NK-92 treated with Interleukin-12 subunit alpha and Interleukin-12 subunit beta, amount 100 ng/mL, for 24 hours (cell line): ENCODE measurements around the gene LINGO4.
"Not testable (repeated sequence)": the region's sequence is repeated elsewhere in the genome, so short reads cannot be mapped to it uniquely, and the experiment has no call there.

ENCODE experiments used
- DNase-seq: peaks from one replicate; lab custom pipeline; 2025; lab: John Stamatoyannopoulos, UW

The LINGO4 gene

DNA sequence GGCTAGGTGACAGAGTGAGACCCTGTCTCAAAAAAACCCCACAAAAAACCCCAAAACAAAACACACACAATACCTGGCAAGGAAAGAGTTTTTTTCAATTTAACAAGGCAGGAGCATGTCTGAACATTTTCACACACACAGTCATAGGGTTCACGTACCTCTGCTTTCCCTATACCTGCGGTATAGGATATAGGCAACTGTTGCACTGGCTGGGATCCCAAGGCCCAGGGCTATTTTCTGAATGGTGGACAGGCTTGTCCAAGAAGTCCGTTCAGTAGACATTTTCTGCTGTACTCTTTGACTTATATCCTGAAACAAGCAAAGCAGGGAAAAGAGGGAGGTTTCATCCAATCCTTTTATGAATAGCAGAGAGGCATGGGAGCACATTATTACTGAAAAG is 22.5 kb downstream of the LINGO4 start:
- DNase-seq, result no peak

DNA sequence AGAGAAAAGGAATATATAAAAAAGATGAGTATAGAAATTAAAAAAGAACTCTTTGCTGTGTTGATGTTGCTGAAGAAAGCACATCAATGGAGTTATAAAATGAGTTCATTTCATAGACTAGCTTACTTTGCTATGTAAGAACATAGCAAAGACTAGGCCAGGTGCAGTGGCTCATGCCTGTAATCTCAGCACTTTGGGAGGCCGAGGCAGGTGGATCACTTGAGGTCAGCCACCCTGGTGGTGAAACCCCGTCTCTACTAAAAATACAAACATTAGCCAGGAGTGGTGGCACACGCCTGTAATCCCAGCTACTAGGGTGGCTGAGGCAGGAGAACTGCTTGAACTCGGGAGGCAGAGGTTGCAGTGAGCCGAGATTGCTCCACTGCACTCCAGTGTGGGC is 23.2 kb downstream of the LINGO4 start:
- DNase-seq, result not testable (repeated sequence)

DNA sequence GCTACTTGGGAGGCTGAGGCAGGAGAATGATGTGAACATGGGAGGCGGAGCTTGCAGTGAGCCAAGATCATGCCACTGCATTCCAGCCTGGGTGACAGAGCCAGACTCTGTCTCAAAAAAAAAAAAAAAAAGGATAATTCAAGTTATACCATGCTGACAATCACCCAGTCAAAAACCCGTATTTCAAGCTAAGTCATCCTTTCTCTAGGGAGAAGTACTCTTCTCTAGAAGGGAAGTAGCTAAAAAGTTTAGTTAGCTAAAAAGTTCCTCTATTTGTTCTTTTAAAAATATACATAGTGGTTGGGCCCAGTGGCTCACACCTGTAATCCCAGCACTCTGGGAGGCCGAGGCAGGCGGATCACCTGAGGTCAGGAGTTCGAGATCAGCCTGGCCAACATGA is 24.5 kb downstream of the LINGO4 start:
- DNase-seq, result not testable (repeated sequence)

DNA sequence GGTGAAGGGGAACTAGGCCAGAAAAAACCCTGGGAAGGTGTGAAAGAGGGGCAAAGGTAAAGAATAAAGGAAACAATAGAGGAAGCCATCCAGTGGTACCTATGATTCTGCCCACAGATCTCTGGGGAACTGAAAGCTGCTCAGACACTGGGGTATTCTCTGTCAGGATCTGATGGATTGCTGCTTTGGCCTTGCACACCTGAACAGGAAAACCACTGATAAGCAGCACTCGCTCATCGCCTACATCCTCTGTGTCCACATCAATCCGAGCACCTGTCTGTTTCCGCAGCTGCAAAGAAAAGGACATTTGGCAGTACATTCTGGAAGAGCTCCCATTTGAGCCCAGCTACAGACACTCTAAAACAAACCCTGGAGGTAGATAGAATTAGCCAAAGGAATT is 25.4 kb downstream of the LINGO4 start:
- no peak for DNase-seq

DNA sequence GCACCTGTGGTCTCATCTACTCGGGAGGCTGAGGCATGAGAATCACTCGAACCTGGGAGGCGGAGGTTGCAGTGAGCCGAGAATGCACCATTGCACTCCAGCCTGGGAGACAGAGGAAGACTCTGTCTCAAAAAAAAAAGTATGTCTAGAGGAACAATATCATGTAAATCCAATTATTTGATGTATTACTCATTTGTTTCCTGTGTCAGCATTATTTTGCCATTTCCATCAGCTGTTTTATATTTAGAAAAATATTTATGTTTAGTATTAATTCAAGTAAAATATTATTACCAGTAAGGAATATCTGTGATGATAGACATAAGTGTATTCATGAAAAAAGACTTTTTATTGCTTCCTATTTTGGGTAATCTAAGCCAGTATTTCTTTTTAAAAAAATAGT is 27.9 kb downstream of the LINGO4 start:
- no peak for DNase-seq

DNA sequence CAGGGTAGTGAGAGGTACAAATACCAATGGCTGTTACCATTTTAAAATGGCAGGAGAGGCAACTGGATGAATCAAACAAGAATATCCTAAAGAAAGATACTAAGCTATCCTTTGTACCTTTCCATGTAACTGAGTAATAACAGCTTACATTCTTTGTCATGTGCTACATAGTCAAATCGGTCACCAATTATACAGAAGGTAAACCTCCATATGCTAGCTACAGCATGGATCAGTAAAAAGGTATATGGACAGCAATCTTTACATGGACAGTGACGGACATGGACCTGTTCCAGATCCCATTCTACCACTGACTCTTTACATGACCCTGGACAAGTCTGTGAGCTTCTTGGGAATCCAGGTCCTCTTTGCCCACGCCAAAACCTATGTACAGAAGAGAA is 28.6 kb downstream of the LINGO4 start:
- no peak for DNase-seq

DNA sequence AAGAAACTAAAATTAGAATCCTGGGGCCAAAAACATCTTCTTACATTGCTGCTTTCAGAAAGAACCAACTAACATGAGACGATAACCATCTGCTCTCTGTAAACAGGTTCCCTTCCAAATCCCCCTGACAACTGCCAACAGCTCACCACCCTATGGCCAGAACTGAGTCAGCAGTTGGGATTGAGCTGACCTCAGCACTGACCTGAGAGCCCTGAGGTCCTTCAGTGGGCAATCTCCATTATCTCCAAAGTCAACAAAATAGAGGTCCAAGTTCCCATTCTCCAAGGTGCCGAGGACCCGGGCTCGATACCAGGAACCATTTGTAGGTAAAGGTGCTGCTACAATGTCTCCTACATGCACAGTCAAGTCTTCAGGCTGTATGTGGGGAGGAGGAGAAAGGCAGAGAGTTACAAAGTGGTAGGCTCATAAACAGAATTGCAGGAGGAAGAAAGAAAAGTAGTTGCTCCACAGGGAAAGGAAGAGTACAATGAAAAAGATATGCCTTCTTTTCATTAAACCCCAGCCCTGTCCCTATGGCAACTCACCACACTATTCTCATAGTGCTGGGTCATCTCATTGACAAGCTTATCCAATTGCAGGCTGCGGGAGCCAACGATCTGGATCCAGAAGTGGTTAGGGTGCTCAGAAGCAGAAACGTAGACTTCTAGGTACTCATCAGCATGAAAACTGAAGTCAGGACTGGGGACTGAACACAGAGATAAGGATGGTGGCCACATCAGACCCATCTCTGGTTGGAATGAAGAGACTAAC is 29.1 kb downstream of the LINGO4 start:
- DNase-seq, result no peak

DNA sequence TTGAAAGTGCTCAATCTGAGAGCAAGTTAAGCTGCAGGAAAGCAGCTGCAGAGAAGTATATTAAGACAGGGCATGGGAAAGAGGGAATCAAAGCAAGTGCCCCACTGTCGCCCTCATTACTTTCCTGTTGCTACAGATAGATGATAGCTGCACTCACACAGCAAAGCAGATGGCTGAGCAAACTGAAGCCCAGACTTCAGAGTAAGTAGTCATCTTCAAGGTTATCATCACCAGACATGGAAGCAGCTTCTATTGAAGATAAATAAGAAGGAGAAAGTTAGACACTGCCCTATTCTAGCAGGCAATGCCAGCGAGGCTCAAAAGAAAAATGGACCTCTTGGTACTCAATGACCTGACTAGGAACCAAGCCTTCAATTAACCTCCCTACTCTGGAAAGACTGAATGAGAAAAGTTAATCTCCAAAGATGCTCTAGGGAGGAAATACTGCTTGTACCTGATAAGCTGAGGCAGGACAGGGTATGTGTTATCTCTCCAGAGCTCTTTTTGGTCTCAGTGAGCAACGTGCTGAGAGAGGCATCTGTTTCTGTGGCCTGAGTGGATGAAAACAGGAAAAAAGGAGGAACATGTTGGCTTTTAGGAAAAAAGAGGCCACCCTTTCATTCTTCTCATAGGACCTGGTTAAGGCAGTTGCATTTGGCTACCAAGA is 30.8 kb downstream of the LINGO4 start:
- no peak for DNase-seq

DNA sequence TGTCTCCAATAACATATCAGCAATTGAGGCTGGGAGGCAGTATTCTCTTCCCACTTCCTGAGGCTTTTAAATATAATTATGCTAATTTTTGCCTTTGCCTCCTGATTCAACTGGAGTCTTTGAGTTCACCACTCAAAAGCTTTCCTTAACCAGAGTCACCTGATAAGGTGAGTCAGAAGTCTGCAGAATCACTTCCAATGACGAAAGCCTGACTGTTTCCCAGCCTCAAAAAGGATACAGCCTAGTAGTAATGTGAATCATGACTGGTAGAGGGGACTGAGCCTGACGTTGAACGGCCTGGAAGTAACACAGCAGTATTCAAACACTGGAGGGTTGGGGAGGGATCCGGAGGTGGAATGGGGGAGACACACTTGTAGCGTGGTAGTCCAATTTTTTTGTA is 31.5 kb downstream of the LINGO4 start:
- no peak for DNase-seq

DNA sequence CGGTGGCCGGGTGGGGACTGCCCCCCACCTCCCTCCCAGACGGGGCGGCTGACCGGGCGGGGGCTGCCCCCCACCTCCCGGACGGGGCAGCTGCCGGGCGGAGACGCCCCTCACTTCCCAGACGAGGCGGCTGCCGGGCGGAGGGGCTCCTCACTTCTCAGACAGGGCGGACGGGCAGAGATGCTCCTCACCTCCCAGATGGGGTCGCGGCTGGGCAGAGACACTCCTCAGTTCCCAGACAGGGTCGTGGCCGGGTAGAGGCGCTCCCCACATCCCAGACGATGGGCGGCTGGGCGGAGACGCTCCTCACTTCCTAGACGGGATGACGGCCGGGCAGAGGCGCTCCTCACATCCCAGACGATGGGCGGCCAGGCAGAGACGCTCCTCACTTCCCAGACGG is 35.9 kb downstream of the LINGO4 start:
- DNase-seq, result not testable (repeated sequence)

DNA sequence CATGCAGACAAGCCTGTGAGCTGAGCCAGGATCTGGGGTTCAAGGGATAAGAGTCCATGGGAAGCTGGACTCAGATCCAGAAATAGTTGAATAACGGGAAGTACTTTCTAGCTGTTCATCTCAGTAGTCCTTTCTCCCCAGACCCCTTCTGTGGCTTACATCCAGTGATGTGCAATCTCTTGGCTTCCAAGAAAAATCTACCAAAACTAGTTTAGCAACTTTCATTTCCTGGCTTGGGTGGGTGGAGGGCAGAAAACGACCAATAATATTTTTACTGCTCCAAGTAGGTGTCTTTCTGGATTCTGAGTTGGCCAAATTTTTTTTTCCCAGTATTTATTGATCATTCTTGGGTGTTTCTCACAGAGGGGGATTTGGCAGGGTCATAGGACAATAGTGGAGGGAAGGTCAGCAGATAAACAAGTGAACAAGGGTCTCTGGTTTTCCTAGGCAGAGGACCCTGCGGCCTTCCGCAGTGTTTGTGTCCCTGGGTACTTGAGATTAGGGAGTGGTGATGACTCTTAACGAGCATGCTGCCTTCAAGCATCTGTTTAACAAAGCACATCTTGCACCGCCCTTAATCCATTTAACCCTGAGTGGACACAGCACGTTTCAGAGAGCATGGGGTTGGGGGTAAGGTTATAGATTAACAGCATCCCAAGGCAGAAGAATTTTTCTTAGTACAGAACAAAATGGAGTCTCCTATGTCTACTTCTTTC is 36.7 kb downstream of the LINGO4 start:
- DNase-seq, result not testable (repeated sequence)

DNA sequence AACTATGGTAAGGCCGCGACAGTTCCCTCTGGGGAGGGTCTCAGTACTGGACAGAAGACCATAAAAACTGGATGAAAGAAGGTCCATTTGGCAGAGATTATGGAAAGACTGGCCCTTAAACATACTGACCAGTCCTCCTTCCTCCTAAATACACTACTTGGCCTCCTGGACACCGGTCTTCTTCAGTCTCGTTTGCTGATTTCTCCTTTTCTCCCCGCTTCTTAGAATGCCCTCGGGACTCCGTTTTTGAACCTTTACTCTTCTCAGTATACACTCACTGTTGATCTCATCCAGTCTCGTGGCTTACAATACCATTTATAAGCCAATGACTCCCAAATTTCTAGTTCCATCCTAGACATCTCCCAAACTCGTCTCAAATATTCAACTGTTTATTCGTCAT is 41.2 kb downstream of the LINGO4 start:
- DNase-seq, result no peak

DNA sequence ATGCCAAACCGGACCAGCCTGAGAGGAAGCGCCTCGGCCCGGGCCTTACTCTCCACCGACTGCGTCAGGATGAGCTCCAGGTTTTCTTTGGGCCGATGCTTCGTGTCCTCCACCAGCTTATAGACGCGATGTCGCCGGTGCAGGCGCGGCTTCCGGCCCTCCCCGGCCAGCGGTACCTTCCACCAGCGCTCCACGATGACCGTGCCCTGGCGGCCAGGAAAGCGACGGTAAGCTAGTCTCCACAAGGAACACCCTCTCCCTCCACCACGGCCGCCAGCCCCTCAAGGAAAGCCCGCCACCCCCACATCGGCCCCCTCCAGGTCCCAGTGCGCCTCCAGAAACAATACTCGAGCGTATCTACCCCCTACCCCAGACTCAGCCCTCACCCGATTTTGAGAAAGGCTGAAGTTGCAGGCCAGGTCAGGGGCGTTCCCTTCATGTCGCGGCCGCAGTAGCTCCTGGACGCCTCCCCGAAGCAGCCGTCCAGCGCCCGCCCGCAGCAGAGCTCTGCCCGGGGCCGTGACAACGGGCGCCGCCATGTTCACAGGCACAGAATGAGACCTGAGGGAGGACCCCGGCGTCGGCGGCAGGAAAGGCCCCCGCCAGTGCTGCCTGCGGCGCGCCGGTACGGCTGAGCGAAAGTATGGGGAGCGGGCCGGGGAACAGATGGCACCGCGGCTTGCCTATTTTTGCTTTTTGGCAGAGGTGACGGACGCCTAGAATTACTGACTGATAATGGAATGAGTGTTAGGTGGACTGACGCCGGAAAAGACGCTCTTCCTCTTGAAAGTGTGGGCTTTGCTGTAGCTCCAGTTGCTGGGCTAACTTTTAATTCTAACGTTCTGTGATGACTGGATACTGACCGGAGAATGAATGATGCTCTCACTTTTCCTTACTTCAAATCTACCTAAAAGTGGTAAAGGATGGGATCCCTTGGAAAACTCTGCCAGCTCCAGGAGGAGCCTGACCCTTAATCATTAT is 42.0 kb downstream of the LINGO4 start, which contains the start of gene MRPL9:
Gene MRPL9, minus strand, starts transcription at position 556 of the 981 bp plus-strand sequence. Its CDS starts 17 bp downstream, at position 539.
- peak; percentile 67 for DNase-seq

DNA sequence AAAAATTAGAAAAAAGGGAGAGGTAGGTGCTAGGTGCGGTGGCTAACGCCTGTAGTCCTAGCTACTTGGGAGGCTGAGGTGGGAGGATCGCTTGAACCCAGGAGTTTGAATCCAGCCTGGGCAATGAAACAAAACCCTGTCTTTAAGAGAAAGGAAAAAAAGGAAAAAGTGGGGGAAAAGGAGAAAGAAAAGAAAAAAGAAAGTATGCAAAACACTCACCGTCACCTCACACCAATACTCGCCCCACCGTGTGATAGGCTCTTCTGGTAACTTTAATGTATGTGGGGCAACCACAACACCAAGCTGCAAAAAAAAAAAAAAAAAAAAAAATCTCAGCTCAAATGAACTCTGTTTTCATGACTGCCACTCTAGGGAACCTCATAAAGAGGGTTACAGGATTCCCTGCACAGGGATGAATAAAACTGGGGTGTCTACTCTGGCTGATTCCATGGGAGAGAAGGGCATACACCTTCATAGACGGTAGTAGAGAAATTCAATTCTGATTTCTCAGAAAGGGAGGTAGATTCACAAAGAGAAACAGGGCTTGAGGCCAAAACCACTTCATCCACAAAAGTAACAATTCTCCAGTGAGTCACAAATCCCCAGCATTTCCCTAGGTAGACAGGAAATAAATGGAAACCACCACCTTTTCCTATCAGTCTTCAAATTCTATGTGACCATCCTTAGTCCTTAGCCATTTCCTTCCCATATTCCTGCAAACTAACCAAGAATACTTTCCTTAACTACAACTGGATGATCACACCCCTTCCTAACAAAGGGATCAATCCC is 44.4 kb downstream of the LINGO4 start:
- no peak for DNase-seq

DNA sequence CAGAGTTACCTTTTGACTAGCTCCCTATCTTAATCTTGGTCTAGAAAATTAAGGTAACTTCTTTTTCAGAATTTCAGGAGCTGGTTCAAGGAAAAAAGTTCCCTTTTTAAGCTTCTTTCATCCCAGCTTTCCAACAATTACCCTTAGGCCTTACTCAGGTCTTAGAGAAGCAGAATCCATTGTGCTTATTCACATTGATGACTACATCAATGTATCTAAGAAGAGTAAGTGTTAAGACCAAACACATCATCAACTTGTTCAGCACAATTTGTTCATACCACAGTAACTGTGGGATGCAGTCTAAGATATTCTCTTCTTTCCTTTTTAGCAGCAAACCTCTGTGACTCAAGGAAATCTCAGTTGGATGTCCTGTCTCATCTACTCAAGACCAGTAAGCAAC is 46.0 kb downstream of the LINGO4 start:
- DNase-seq, result no peak

DNA sequence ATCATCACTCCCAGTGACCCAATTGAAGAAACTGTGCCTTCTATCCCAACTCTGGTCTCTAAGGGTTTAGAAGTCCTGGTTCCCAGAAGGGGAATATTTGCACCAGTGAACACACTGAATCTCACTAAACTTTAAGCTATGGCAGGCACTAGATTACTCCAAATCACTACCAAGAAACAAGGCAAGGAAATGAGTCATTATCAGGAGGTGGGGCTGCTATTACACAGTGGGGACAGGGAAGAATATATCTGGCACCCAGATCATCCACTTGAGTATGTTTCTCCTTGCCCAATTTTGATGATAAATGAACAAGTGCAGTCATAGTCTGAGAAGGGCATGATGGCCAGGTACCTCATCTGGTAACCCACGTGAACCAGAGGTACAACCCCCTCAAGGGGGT is 48.9 kb downstream of the LINGO4 start:
- DNase-seq, result no peak
